T-helper 1 cell (primary cell): ENCODE measurements around the gene TINAGL1.

Experiments used
- DNase-seq, 5 donors: peaks; one replicate each; pipeline ENCODE4 v3.0.0-alpha.2; 2012 to 2020

TINAGL1 gene

GRCh38 chr1:31569596-31570173 lies 6.6 kb upstream of the TINAGL1 start:
- DNase-seq, result no peak

- no peak for DNase-seq
Measured at GRCh38 chr1:31570228-31570627, 6.1 kb upstream of the TINAGL1 start.

- no peak for DNase-seq
Measured at GRCh38 chr1:31570906-31571305, 5.4 kb upstream of the TINAGL1 start.

GRCh38 chr1:31571340-31572295 lies 4.7 kb upstream of the TINAGL1 start:
- no peak for DNase-seq

GRCh38 chr1:31572323-31573104 lies 3.8 kb upstream of the TINAGL1 start:
- no peak for DNase-seq

GRCh38 chr1:31573261-31573660 lies 3.1 kb upstream of the TINAGL1 start:
- no peak for DNase-seq

GRCh38 chr1:31574749-31575368 lies 1.5 kb upstream of the TINAGL1 start:
- DNase-seq, result no peak

- no peak for DNase-seq
Measured at GRCh38 chr1:31575369-31576140, 760 bp upstream of the TINAGL1 start.

GRCh38 chr1:31576743-31577455 lies 584 bp downstream of the TINAGL1 start:
- DNase-seq, result no peak

GRCh38 chr1:31577515-31578192 lies 1.3 kb downstream of the TINAGL1 start:
- no peak for DNase-seq

- no peak for DNase-seq
Measured at GRCh38 chr1:31579374-31579773, 3.1 kb downstream of the TINAGL1 start.

GRCh38 chr1:31580513-31580870 lies 4.2 kb downstream of the TINAGL1 start:
- DNase-seq, result no peak

- no peak for DNase-seq
Measured at GRCh38 chr1:31580891-31581603, 4.7 kb downstream of the TINAGL1 start.

- no peak for DNase-seq
Measured at GRCh38 chr1:31581821-31582810, 5.8 kb downstream of the TINAGL1 start.

GRCh38 chr1:31583082-31583994 lies 7.0 kb downstream of the TINAGL1 start:
- DNase-seq, result no peak

GRCh38 chr1:31583995-31584868 lies 7.9 kb downstream of the TINAGL1 start:
- no peak for DNase-seq
